RWPE2 (cell line): ENCODE results near the gene PHF12.
"Not testable (repeated sequence)": the region's sequence is repeated elsewhere in the genome, so short reads cannot be mapped to it uniquely, and the experiment has no call there.

Source experiments
- ATAC-seq: fragments of 200-7000 bp; cut with Tn5 transposase; 3 replicates; pipeline ENCODE4 v1.9.1; 2021; ENCODE audit warnings: low read depth
- DNase-seq: peaks from one replicate; pipeline ENCODE4 v3.0.0-alpha.2; 2020; ENCODE audit warnings: low spot score
- H3K27ac ChIP-seq: fragments of 450-650 bp; 2 replicates; pipeline ENCODE4 v1.5.1; 2017; ENCODE audit warnings: mild to moderate bottlenecking; ENCODE audit not compliant: poor library complexity, severe bottlenecking
- H3K27me3 ChIP-seq: fragments of 250-450 bp; sonication (Bioruptor Pico); 2 replicates; pipeline ENCODE4 v1.5.1; 2021; ENCODE audit warnings: mild to moderate bottlenecking, moderate library complexity; ENCODE audit not compliant: insufficient read depth, poor library complexity, severe bottlenecking
- H3K36me3 ChIP-seq: fragments of 250-450 bp; sonication (Bioruptor Pico); 2 replicates; pipeline ENCODE4 v1.5.1; 2020; ENCODE audit warnings: low read depth, mild to moderate bottlenecking, moderate library complexity
- H3K4me1 ChIP-seq: fragments of 250-450 bp; sonication (Bioruptor Pico); 2 replicates; pipeline ENCODE4 v1.5.1; 2021; ENCODE audit warnings: mild to moderate bottlenecking, moderate library complexity; ENCODE audit not compliant: insufficient read depth, poor library complexity, severe bottlenecking
- H3K4me3 ChIP-seq: fragments of 250-450 bp; sonication (Bioruptor Pico); 2 replicates; pipeline ENCODE4 v1.5.1; 2021; ENCODE audit warnings: mild to moderate bottlenecking, moderate library complexity; ENCODE audit not compliant: severe bottlenecking
- H3K9me3 ChIP-seq: fragments of 250-450 bp; sonication (Bioruptor Pico); 2 replicates; pipeline ENCODE4 v1.5.1; 2021; ENCODE audit warnings: mild to moderate bottlenecking, moderate library complexity; ENCODE audit not compliant: severe bottlenecking
- CTCF ChIP-seq: fragments of 450-650 bp; IDR thresholded peaks from one replicate; pipeline ENCODE4 v1.5.1; 2017; ENCODE audit warnings: mild to moderate bottlenecking, moderate library complexity; ENCODE audit not compliant: poor library complexity, severe bottlenecking

Gene PHF12

GRCh38 chr17:28878981-28879380 is 72.3 kb downstream of the PHF12 start:
- peak; percentile 75 for ATAC-seq
- H3K27ac ChIP-seq = peak overlapping the region; percentile 65
- peaks cover 23% of the 10 kb centered on the region for H3K4me1 ChIP-seq

GRCh38 chr17:28878158-28878910 is 73.0 kb downstream of the PHF12 start:
- no peak for TF ChIP-seq CTCF

More at GRCh38 chr17:28878981-28879380, 72.3 kb downstream of the PHF12 start:
- DNase-seq = no peak
- H3K27me3 ChIP-seq = no peaks in the 10 kb centered on the region
- TF ChIP-seq CTCF = peak; percentile 78
- H3K9me3 ChIP-seq = no peaks in the 10 kb centered on the region
- peaks cover 38% of the 10 kb centered on the region for H3K36me3 ChIP-seq
- H3K4me3 ChIP-seq = no peak overlapping the region

GRCh38 chr17:28877150-28877711 is 74.1 kb downstream of the PHF12 start:
- not testable (repeated sequence) for H3K27me3 ChIP-seq, DNase-seq, H3K9me3 ChIP-seq, ATAC-seq, H3K4me3 ChIP-seq
- Histone ChIP-seq H3K27ac (peak overlapping the region; percentile 65), H3K36me3 (peaks cover 36% of the 10 kb centered on the region), H3K4me1 (peaks cover 23% of the 10 kb centered on the region)

More at GRCh38 chr17:28878158-28878910, 73.0 kb downstream of the PHF12 start:
- Histone ChIP-seq H3K4me3 (no peak overlapping the region), H3K27me3 (no peaks in the 10 kb centered on the region), H3K36me3 (peaks cover 38% of the 10 kb centered on the region), H3K9me3 (no peaks in the 10 kb centered on the region), H3K4me1 (peaks cover 23% of the 10 kb centered on the region), H3K27ac (peak overlapping the region; percentile 65)
- DNase-seq = no peak
- peak; percentile 67 for ATAC-seq

- TF ChIP-seq CTCF = no peak
These were observed 75.3 kb downstream of the PHF12 start for GRCh38 chr17:28875848-28876550.

GRCh38 chr17:28874750-28875149 is 76.6 kb downstream of the PHF12 start:
- DNase-seq (no peak), ATAC-seq (no peak)
- Histone ChIP-seq H3K27me3 (no peaks in the 10 kb centered on the region), H3K36me3 (peaks cover 11% of the 10 kb centered on the region), H3K27ac (no peak overlapping the region), H3K9me3 (no peaks in the 10 kb centered on the region), H3K4me3 (no peak overlapping the region), H3K4me1 (peaks cover 14% of the 10 kb centered on the region)
- no peak for TF ChIP-seq CTCF

More at GRCh38 chr17:28875848-28876550, 75.3 kb downstream of the PHF12 start:
- Histone ChIP-seq H3K36me3 (peaks cover 24% of the 10 kb centered on the region), H3K4me1 (peaks cover 21% of the 10 kb centered on the region), H3K27ac (no peak overlapping the region), H3K27me3 (no peaks in the 10 kb centered on the region), H3K4me3 (no peak overlapping the region), H3K9me3 (no peaks in the 10 kb centered on the region)
- no peak for DNase-seq
- ATAC-seq = no peak
